NK-92 treated with Interleukin-12 subunit alpha and Interleukin-12 subunit beta, amount 100 ng/mL, for 24 hours (cell line): ENCODE results near the gene SPSB4.
"Not testable (repeated sequence)": the region's sequence is repeated elsewhere in the genome, so short reads cannot be mapped to it uniquely, and the experiment has no call there.

Source experiments
- DNase-seq: peaks from one replicate; lab custom pipeline; 2025; lab: John Stamatoyannopoulos, UW

Gene SPSB4

DNA sequence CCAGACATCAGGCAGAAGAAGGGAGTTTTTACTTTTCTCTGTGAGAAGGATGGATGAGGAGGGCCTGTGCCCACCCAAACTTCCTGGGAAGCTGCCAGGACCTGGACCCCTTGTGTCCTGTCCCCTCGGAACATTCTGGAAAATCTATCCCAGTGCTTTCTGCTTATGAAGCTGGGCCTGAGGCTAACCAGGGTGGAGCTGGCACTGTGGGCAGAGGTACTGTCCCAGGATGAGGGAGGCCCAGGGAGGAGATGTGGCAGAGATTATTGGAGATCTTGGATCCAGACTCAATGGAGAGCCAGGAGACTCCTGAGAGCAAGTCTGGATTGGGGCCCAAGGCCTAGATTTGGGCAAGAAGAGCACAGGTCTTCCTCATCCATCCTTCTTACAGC, 44.4 kb downstream of the SPSB4 start:
- no peak for DNase-seq

DNA sequence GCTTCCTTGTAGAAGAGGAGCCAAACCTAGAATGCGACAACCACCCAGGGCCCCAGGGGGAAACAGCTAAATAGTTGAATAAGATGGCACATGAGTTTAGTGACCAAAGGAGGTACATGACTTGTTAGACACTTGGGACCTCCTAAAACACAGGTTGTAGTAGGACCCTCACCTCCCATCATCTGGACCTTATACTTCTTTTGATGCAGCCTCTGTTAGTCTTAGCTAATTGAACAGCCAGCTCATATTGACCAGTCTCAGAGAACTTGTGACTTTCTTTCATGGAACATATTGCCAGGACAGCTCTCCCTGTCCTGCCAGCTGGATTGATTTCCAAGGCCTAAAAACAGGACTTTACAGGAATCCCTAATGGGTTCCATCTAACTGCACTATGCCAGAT, 45.0 kb downstream of the SPSB4 start:
- DNase-seq = no peak

DNA sequence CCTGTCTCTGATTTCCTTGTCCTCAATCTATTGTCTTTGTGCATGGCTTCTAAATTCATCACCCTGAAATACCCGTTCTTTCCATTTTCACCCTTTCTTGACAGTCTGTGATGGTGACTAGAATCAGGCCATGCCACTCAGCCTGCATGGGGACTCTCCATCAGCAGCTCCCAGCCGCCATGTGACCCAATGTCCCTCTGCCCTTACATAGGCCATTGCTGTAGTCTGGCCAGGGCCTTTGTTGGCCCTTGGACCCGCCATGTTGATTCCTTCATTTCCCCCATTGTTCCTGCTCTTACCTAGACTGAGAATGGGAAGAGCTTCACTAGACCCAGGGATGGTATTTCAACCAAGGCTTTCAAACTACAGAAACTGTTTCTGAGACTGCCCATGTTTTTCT, 45.8 kb downstream of the SPSB4 start:
- no peak for DNase-seq

DNA sequence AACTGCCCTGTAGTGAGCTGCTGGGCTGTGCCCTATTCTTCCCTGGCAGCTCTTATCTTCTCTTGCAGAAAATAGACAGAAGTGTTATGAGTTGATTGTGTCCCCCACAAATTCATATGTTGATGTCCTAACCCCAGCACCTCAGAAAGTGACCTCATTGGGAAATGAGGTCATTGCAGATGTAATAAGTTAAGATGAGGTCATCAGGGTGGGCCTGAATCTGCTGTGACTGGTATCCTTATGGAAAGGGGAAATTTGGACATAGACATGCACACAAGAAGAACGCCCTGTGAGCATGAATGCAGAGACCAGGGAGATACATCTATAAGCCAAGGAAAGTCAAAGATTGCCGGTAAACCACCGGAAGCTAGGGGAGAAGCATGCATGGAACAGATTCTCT, 49.0 kb downstream of the SPSB4 start:
- DNase-seq = no peak

DNA sequence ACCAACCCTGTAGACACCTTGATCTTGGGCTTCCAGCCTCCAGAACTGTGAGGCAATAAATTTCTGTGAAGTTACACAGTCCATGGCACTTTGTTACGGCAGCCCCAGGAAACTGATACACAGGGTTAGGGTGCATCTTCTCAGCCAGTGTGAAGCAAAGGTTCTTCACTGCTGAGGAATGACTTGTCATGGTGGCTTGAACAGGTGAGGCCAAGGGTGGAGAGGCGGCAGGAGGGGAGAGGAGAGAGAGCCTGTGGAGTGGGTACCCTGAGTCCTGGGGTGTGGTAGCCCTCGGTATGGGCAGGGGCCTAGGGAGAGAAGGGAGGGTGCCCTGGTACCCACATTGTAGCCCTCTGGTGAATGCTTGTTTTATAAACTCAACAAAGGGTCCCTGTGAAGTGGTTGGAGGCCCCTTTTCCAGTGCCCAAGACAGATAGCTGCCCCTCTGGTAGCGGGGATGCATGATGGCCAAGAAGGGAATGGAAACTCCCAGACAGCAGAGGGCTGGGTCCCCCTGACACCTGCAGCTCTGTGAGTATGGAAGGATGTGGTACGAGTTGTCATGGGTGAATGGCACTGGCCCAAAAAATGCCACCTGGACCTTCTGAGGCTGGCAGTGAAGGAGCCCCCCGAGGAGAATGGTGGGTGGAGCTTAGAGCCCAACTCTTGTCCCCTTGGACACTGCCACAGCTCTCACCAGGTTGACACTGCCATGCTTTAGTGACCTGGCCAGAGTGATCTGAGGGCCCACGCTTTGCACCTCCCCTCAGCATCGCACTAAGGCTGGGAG, 49.6 kb downstream of the SPSB4 start:
- no peak for DNase-seq

DNA sequence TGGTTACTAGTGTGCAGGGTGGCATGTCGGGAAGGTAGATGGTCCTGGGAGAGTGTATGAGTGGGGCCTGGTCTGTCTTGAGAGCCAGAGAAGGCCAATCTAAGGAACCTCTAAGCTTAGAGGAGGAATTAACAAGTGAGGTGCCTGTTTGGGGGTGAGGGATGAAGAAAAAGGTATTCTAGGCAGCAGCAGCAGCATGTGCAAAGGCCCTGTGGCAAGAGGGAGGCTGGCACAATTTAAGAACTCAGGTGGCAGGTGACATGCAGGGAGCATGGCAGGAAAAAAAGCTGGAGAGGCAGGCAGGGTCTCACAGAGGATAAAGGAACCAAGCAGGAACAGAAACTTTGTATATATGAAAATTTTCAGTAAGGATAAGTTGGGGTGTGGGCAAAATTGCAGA, 51.2 kb downstream of the SPSB4 start:
- no peak for DNase-seq

DNA sequence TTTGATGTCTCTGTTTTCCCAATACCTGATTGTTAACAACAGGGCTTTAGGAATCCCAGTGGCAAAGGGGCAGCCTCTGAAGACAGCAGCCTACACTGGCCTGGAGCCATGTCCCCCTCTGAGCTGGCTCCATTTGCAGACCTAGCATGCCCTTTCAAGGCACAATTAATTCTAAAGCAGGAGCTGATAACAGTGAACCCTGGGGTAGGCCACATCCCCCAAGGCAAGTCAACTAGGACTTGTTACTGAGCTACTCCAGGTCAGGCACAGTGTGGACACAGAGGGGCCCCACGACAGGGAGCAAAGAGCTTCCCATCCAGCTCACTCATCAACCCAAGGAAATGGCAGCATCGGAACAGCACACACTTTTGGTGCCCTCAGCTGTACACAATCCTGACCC, 51.9 kb downstream of the SPSB4 start:
- no peak for DNase-seq

DNA sequence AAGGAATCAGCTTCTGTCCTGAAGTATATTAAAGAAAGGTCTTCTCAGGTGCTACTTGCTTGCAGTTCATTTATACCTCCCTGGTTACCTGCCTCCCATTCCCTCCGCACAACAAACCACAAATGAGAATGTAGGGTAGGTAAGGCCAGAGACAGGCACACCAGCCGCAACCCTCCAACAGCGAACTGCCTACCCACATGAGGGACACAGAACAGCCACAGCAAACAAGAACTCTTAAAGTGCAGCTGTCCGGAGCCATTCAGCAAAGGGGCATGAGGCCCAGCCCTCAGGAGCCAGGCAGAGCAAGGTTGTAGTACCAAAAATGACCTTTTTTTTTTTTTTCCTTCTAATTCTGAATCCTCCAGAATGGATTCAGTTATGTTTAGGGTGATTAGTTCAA, 52.4 kb downstream of the SPSB4 start:
- no peak for DNase-seq

DNA sequence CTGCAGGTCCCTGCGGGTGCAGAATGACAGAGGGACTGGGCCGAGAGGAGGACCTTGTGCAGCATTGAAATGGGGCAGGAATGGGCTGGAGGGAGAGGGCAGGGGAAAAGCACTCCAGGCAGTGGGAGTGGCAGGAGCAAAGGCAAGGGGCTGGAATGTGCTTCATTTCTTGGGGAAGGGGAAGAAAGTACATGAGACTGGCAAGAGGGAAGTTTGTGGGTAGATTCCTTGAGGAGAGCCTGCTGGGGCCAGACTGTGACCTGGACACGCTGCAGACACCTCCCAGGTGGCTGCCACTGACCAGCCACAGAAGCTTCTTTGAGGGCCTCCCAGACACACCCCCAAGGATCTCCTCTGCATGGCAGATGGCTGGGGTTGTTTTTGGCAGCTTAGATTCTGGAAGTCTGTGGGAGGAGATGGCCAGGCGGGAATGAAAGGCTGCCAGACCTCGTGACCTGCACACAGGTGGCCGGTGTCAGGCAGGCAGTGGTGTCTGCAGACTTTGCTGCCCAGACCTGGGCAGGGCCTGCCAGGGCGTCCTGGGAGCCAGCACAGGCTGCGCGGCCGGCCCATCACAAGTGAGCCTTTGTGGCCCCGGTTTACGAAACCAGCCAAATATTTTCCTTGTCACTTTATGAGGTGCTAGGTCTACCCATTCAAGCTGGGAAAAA, 53.1 kb downstream of the SPSB4 start:
- DNase-seq = no peak

DNA sequence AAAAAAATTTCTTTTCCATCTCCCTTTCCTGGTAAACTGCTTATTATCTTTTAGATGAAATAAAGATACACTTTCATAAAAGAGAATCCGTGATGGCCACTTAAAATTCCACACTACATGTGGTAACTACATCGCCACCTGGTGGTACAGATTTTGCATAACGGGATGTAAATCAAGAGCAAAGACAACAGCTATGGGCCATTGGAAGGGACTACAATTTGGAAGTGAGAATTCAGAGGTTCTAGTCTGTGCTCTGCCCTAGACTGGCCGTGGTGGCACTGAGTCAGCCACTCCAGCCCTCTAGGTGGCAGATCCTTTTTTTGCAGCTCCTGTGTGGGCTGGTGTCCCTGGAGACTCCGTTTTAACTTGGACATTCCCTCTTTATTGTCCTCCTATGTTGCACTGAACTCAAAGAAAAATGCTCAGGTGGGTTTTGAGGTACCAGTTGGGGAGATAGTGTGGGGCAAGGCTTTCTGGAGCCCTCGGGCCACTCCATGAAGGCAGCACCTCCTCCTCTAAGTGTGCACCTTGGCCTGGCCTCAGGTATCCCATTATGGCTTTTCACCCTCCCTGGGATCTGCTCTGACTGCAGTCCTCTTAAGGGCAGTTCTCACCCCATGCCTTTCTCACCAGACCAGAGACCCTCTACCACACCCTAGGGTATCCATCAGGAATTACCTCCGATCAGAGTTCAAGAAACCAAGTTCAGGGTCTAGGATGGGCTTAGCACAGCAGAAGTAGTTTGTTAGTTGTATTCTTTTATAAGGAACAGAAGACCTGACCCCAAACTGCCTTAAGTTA, 54.9 kb downstream of the SPSB4 start:
- peak; percentile 8 for DNase-seq

DNA sequence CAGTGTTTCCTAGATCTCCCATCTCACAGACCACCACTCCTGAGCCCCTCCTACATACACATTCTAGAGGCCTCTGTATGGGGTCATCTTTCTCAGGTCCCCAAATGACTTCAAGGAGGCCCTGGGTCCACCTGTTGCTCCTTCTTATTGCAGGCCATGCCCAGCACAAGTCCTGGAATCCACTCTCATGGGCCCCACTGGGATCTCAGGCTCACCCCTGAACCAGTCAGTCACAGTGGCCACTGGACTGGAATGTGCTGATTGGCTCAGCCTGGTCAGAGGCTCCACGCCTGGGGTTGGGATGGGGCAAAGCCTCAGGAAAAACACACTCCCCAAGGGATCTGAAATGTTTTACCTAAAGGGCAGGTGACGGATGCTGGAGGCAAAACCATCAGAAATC, 55.7 kb downstream of the SPSB4 start:
- DNase-seq = no peak

DNA sequence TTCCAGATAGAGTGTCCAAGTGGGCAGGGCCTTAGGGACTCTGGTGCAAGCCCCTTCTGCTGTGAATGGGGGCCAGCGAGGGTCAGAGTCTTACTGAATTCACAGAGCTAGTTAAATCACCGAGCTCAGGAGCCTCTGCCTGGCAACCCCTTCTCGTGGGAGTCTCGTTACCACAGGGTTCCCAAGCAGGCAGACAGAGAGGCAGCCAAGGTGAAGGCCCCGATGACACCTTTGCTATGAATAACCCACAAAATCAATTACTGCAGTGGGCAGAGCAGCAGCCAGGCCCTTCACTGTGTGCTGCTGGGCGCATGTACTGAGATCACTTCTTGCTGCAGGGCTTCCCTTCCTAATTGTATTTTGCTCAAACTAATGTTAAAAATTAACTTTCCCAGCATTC, 56.9 kb downstream of the SPSB4 start:
- DNase-seq = no peak

DNA sequence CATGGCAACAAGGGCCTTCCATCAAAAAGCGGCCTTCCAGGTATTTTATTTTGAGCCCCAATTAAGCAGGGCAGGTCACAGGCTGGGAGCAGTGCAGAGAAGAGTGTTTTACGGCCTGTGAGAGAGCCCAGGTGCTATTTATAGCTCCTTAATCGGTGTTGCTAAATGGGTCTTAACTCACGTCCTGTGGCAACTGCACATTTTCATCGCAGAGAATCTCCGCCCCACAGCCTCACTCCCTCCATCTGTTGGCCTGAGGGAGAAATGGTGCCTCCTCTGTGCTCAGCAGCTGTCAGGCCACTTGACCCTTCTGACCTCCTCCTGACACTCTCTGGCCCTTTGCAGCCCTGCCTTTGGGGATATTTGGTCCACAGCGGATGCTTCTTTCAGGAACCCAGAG, 58.6 kb downstream of the SPSB4 start:
- DNase-seq = no peak

DNA sequence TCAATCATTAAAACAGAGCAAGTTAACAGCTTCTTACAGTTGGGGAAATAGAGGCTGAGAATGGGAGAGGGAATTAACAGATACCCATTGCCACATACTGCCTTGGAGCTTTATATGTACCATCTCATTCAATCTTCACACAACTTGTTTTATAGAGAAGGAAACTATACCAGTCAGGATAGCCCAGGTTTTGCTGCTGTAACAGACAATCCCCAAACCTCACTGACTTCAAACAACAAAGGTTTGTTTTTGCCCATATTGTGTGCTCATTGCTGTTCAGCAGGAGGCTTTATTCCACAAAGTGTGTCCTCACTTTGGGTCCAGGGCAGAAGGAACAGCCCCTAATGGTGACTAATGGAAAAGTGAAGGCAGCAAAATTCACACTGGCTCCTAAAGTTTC, 59.2 kb downstream of the SPSB4 start:
- DNase-seq = no peak

DNA sequence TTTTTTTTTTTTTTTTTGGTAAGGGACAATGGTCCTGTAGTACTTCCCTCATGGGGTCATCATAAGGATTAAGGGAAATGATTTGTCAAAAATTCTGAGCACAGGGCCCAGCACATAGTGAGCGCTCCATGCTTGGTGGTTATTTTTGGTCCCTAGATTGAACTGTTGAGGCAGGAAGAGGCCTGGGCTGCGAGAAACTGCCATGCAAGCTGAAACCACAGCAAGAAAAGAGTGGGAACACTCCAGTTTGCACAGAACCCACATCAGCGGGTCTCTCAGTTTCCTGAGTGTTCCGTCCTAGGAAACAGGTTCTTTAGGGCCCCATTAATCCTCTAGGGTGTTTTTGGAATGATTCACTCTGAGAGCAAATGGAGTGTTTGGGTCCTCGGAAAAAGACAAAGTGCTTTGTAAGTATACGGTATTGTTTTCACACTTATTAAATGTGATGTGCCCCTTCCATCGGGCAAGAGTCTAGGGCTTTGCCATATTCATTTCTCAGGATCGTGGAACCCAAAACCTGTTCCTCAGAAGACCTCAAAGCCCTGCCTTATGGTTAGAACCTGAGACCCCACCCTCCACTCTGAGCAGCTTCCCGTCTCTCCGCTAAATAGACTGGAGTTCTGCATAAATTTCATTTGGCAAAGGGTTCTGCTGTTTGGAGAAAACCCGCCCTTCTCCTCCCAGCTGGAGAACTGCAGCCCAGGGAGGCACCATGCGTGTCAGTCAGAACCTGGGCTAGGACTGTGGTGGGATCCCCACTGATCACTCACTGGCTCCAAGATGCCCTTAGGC, 60.4 kb downstream of the SPSB4 start:
- no peak for DNase-seq

DNA sequence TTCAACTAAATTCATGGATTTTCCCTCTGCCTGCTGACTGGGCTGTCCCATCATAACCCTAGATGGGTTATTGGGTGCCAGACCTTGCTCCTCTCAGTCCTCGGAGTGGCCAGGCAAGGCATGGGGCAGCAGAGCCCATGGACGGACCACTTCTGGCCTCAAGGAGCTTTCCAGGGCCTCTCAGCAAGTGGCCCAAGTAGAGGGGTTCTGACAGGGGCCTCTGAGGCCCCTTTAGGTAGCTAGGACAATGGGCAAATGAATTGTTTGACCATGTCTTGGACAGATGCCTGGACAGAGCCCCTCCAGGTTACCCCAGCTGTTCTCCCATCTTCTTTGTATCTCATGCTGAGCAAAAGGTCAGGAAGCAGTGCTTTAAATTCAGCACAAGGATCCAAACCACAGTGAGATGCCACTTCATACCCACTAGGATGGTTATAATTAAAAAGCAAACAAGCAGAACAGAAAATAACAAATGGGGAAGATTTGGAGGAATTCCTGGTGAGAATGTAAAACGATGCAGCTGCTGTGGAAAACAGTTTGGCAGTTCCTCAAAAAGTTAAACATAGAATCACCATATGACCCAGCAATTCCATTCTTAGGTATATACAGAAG, 61.6 kb downstream of the SPSB4 start:
- no peak for DNase-seq

DNA sequence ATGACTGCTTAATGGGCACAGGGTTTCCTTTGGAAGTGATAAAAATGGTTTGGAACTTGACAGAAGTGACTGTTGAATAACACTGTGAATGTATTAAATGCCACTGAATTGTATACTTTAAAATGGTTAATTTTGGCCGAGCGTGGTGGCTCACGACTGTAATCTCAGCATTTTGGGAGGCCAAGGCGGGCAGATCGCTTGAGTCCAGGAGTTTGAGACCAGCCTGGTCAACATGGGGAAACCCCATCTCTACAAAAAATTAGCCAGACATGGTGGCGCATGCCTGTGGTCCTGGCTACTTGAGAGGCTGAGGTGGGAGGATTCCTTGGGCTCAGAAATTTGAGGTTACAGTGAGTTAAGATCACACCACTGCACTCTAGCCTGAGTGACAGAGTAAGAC, 62.5 kb downstream of the SPSB4 start:
- not testable (repeated sequence) for DNase-seq

DNA sequence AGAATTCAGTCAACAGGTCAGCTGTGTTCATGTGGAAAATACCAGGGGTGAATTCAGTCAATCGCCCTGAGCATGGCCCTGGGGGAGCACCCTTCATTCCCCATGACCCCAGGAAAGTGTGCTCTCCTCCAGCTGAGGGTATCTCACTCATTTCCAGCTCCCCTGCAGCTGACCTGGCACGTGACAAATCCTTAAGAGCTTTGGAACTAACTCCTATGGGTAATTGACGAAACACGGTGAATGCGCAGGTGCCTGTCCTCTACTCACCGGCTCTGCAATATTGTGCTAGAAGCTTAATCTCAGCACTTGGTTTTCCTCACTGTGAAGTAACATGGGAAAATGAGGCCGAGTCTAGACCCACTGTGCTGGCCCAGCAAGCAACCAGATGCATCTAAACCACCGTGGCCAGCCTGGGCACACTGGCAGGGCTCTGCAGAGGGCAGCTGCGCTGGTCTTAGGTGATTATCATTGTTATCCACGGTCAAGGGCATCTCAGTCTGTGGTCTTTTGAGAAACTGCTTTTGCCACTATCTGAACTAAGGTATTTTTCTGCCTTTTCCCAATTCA, 63.1 kb downstream of the SPSB4 start:
- no peak for DNase-seq

DNA sequence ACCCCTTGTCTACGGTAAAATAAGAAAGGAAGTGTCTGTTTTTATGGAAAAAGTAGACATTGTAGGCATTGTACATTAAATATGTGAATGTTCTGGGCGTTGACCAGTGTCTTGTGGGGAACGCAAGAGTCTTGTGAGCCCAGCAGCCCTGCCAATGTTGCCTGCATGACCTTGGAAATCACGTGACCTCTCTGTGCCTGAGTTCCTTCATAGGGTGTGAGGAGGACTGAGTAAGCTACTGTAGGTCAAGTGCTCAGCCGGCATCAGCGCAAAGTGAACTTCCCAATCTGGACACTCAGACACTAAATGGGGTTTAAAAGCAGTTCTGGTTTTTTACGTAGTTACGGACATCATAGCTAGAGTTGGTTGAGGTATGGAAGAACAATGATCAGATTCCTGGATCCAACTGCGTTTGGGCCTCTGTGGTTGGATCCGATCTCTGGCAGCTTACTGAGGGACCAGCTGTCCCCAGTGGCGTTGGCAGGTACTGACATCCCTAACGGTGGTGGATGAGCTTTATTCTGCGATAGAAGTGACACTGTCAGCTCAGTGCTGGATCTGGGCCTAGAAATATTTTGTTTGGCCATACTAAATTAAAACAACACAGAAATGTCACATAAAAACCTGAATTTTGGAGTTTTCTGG, 63.8 kb downstream of the SPSB4 start:
- no peak for DNase-seq

DNA sequence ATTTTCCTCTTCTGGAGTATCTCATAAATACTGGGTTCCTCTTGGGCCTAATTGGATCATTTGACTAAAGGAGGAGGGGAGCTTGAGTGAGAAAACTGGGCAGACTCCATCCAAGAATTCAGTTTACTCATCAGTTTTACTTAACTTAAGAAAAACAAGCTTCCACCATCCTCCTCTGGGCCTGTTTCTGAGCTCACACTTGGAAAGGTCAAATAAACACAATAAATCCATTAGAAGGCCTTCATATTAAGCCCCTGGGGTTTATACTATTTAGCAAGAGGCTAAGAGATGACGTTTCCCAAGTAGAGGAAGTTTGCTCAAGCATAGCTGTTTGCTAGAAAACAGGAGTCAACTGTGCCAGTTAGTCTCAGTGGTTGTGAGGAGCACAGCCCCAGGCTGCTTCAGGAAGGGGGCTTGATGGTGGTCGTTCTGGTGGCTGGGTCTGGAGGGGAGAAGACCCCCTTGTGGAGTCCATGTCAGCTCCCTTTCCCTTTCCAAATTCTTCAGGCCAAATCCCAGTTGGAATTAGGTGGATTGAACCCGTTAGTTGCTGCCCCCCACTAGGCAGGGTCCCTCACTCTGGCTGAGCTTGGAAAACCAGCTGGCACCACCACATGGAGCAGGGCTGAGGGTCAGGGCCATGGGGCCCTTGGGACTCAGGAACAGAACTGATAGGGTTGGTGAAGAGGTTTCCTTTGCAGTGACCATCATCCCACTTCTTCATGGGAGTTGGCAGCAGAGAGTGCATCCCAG, 64.8 kb downstream of the SPSB4 start:
- no peak for DNase-seq
